SU-DHL-6 (cell line): Measurements from ENCODE around the gene FLT1.

ENCODE experiments used
- H2AFZ ChIP-seq: fragments of 200-600 bp; sonication (generic); 2 replicates; pipeline ENCODE4 v1.6.1; 2014; ENCODE audit warnings: low read depth, mild to moderate bottlenecking, moderate library complexity, mixed read lengths, antibody characterized with exemption, low read length; ENCODE audit not compliant: severe bottlenecking
- H3F3A ChIP-seq: fragments of 200-600 bp; shearing (Covaris generic); 2 replicates; pipeline ENCODE4 v1.6.0; 2016; ENCODE audit warnings: antibody characterized with exemption, mild to moderate bottlenecking; ENCODE audit not compliant: insufficient read depth
- H3K27ac ChIP-seq: fragments of 200-600 bp; sonication (generic); 2 replicates; pipeline ENCODE4 v1.5.1; 2016; ENCODE audit warnings: low read depth, mild to moderate bottlenecking, low read length, moderate library complexity, mixed read lengths
- H3K27me3 ChIP-seq: fragments of 200-600 bp; sonication (generic), shearing (Covaris generic); 2 replicates; pipeline ENCODE4 v1.6.0; 2014; ENCODE audit warnings: mild to moderate bottlenecking, low read length
- H3K36me3 ChIP-seq: fragments of 200-600 bp; sonication (generic); 2 replicates; pipeline ENCODE4 v1.6.1; 2014; ENCODE audit warnings: mild to moderate bottlenecking, low read length, mixed read lengths
- H3K4me2 ChIP-seq: fragments of 300-600, 200-600 bp; shearing (Covaris generic), sonication (generic); 2 replicates; pipeline ENCODE4 v1.6.0; 2014; ENCODE audit warnings: low read length, low read depth, mild to moderate bottlenecking; ENCODE audit not compliant: poor library complexity, severe bottlenecking
- H3K4me3 ChIP-seq: fragments of 200-600 bp; sonication (generic); 2 replicates; pipeline ENCODE4 v1.5.1; 2014; ENCODE audit warnings: antibody characterized with exemption, low read length, mild to moderate bottlenecking, mixed read lengths; ENCODE audit not compliant: insufficient read depth, poor library complexity, severe bottlenecking
- H3K79me2 ChIP-seq: fragments of 200-600 bp; sonication (generic); 2 replicates; pipeline ENCODE4 v1.6.1; 2014; ENCODE audit warnings: mild to moderate bottlenecking, low read length, moderate library complexity; ENCODE audit not compliant: insufficient read depth
- H3K9ac ChIP-seq: fragments of 200-600 bp; sonication (generic); 2 replicates; pipeline ENCODE4 v1.7.0; 2014; ENCODE audit warnings: mild to moderate bottlenecking, low read length
- H3K9me2 ChIP-seq: fragments of 200-600 bp; sonication (generic); replicated peaks from 2 replicates; pipeline ENCODE4 v1.6.1; 2014; ENCODE audit warnings: low read length; ENCODE audit not compliant: insufficient read depth
- H3K9me3 ChIP-seq: fragments of 200-600 bp; sonication (generic); 2 replicates; pipeline ENCODE4 v1.6.1; 2014; ENCODE audit warnings: low read length, mixed read lengths; ENCODE audit not compliant: insufficient read depth
- H4K20me1 ChIP-seq: fragments of 200-600 bp; sonication (generic); 2 replicates; pipeline ENCODE4 v1.6.1; 2014; ENCODE audit warnings: low read depth, mild to moderate bottlenecking, antibody characterized with exemption, low read length, moderate library complexity, mixed read lengths
- EZH2phosphoT487 ChIP-seq: fragments of 200-600 bp; sonication (generic), shearing (Covaris generic); conservative IDR thresholded peaks from 2 replicates; pipeline ENCODE4 v1.6.1; 2018; ENCODE audit warnings: mild to moderate bottlenecking, antibody characterized with exemption, low read length, moderate library complexity, mixed read lengths
- TF ChIP-seq, protein P1 (sequence below): fragments of 200-600 bp; sonication (generic); IDR thresholded peaks from one replicate; pipeline ENCODE4 v1.5.1; 2017; ENCODE audit warnings: antibody characterized with exemption, mild to moderate bottlenecking, low read length, moderate library complexity; ENCODE audit not compliant: insufficient read depth, poor library complexity, severe bottlenecking

The FLT1 gene

DNA sequence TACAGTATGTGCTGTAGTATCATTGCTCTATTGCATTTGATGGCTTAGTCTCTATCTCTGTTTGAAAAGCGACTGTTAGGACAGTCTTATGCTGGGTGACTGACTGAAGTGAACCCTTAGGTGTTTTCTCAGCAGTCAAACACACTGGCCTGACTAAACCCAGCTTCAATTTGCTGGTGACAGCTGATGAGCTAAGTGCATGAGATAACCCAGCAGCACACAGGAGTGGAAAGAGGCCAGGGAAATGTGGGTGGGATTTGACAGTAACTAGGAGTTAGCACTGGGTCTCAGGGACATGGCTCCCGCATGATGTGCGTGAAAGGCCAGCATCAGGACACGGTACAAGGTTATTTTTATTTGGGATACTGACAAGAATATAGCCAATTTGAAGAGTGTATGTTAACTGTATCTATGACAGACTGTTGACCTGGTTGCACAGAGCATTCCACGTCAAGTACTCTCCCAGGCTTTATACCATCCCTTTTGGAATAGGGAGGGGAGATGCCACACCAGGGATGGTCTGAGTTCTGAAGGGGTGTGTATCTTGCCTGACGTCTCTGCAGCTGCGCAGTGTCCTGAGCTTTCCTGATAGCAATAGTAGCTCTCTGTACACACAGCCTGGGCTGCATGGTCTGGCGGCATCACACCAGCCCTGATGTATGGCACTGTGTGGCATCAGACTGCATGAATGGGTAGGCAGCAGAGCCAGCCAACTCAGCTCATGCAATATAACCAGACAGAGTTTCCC lies 144.8 kb downstream of the FLT1 start:
- no peak overlapping the region for H3K9ac ChIP-seq
- H3K9me2 ChIP-seq = no peaks in the 10 kb centered on the region
- no peaks in the 10 kb centered on the region for H3F3A ChIP-seq
- H4K20me1 ChIP-seq = no peaks in the 10 kb centered on the region
- TF ChIP-seq EZH2phosphoT487 = no peak
- TF ChIP-seq, protein P1, sequence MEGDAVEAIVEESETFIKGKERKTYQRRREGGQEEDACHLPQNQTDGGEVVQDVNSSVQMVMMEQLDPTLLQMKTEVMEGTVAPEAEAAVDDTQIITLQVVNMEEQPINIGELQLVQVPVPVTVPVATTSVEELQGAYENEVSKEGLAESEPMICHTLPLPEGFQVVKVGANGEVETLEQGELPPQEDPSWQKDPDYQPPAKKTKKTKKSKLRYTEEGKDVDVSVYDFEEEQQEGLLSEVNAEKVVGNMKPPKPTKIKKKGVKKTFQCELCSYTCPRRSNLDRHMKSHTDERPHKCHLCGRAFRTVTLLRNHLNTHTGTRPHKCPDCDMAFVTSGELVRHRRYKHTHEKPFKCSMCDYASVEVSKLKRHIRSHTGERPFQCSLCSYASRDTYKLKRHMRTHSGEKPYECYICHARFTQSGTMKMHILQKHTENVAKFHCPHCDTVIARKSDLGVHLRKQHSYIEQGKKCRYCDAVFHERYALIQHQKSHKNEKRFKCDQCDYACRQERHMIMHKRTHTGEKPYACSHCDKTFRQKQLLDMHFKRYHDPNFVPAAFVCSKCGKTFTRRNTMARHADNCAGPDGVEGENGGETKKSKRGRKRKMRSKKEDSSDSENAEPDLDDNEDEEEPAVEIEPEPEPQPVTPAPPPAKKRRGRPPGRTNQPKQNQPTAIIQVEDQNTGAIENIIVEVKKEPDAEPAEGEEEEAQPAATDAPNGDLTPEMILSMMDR = no peak
- no peak overlapping the region for H2AFZ ChIP-seq
- no peak overlapping the region for H3K4me3 ChIP-seq
- no peaks in the 10 kb centered on the region for H3K9me3 ChIP-seq
- no peak overlapping the region for H3K4me2 ChIP-seq
- no peak overlapping the region for H3K27ac ChIP-seq
- no peaks in the 10 kb centered on the region for H3K36me3 ChIP-seq
- no peaks in the 10 kb centered on the region for H3K27me3 ChIP-seq
- H3K79me2 ChIP-seq = no peaks in the 10 kb centered on the region

DNA sequence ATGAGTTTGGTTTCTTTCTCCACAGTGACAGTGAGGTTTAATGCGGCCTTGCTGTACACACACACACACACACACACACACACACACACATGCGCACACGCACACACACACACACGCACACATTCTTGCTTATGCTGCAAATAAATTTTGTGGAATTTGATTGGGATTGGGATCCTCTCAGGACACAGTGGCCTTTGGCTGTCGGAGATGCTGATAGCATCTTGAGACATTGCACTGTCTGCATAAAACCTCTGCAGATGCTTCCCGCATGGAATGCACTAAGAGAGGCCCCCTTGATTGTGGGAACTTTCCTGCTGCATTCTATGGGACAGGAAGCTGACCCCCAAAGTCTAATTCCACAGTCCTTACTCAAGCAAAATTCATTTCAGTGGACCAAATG lies 145.6 kb downstream of the FLT1 start:
- H3K27ac ChIP-seq = no peak overlapping the region
- H3K9ac ChIP-seq = no peak overlapping the region
- no peak overlapping the region for H3K4me2 ChIP-seq
- no peak overlapping the region for H2AFZ ChIP-seq
- H3K4me3 ChIP-seq = no peak overlapping the region
- no peaks in the 10 kb centered on the region for H3K27me3 ChIP-seq
- H3K9me2 ChIP-seq = no peaks in the 10 kb centered on the region
- TF ChIP-seq, protein P1 = no peak
- TF ChIP-seq EZH2phosphoT487 = no peak
- H3K36me3 ChIP-seq = no peaks in the 10 kb centered on the region
- no peaks in the 10 kb centered on the region for H4K20me1 ChIP-seq
- H3F3A ChIP-seq = no peaks in the 10 kb centered on the region
- H3K9me3 ChIP-seq = no peaks in the 10 kb centered on the region
- no peaks in the 10 kb centered on the region for H3K79me2 ChIP-seq

DNA sequence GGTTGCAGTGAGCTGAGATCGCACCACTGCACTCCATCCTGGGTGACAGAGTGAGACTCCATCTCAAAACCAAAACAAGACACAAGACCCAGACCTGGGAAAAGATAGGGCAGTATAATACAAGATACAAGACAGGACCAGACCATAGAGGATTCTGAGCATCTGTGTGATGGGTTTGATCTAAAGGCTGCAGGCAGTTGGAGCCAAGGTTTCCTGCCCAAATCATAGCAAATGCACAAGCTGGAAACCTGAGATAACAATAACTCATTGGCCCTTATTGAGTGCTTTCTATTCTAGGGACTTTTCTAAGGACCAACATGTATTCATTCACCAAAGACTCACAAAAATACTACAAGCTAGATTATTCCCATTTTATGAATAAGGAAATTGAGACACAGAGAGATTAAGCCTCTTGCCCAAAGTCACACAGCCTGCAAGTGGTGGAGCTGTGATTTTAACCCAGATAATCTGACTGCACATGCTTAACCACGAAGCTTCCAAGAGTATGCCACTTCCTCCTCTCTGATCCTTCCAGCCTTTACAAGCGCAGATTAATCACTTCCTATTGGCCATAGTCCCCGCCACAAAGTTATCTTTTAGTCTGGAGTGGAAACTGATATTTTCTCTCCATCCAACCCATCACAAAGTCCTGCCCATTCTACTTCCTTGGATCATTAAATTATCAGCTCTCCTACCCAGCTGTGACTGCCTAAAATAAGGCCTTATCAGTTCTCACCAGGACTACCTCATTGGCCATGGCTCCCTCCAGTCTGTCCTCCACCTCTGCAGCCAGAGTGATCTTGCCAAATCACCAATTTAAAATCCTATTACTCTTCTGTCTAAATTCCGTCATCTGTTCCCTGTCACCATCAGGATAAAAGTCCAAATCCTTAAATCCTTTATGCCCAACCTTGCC lies 147.2 kb downstream of the FLT1 start:
- no peak overlapping the region for H2AFZ ChIP-seq
- H3K36me3 ChIP-seq = no peaks in the 10 kb centered on the region
- no peaks in the 10 kb centered on the region for H4K20me1 ChIP-seq
- H3K4me3 ChIP-seq = no peak overlapping the region
- no peak for TF ChIP-seq EZH2phosphoT487
- TF ChIP-seq, protein P1 = no peak
- H3K9me2 ChIP-seq = no peaks in the 10 kb centered on the region
- H3K27me3 ChIP-seq = no peaks in the 10 kb centered on the region
- H3K79me2 ChIP-seq = no peaks in the 10 kb centered on the region
- H3F3A ChIP-seq = no peaks in the 10 kb centered on the region
- no peak overlapping the region for H3K9ac ChIP-seq
- no peaks in the 10 kb centered on the region for H3K9me3 ChIP-seq
- no peak overlapping the region for H3K4me2 ChIP-seq
- no peak overlapping the region for H3K27ac ChIP-seq
